Amniotic epithelial cell (primary cell): ENCODE measurements around the gene VIT.

Source experiments
- DNase-seq: peaks from one replicate; pipeline ENCODE4 v3.0.0-alpha.2; 2010; ENCODE audit warnings: low read depth

VIT gene

DNA sequence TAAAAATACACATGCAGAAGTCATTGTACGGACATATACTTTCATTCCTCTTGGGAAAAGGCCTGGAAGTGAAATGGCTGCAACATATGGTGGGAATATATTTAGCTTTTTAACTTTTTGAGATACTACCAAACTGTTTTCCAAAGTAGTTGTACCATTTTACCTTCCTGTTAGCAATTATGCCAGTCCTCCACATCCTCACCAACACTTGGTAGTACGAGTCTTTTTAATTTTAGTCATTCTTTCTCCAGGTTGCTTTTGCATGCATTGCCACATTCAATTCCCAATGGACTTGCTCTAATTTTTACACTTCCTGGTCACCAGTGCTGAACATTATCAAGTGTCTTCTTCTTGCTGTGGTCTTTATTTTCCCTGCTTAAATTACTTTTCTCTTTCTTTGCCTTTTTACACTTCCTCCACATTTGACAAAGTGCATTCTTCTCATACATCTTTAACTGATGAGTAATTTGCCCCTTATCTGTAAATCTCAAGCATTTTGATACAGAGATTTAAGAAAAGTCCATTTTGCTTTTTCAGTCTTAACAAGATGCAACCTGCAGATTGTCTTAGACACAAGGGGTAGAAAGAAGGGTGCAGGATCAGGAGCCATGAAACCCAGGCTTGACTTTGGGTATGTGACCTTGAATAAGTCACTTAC is 14.5 kb downstream of the VIT start:
- DNase-seq: no peak

DNA sequence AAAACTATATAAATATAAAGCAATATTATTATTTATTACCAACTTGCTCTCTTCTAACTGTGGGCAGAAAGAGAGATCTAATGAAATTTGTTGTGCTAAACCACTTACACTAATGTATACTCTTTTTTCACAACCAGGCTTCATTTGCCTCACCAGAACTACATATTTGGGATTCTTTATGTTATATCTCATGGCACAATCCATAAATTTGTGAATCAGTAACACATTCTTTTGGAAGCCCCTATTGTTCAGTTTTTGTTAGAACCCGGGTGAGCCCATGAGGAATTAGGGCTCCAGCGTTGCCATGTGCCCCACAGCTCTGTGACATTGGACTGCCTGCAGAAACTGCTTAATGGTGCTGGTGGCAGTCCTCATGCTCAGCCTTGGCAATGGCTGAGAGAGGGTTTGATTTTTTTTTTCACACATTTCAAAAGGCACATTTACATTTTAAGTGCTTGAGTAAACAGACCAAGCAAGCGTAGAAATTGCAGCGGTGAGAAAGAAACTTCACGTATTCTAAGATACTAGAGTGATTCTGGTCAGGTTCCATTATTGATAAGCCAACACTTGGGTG is 15.3 kb downstream of the VIT start:
- DNase-seq: no peak

DNA sequence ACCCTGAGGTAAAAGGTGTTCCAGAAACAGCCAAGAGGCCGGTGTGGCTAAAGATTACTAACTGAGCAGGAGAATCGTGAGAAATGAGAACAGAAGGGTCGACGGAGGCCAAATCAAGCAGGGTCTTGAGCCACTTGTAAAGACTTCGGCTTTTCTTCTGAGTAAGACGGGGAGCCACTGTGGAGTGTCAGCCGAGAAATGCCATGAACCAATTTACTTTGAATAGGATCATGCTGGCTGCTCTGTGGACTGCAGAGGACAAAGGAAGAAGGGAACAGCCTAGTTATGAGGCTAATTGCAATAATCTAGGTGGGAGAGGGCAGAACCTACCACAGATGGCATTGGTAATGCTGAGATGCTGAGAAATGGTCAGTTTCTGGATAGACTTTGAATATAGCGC is 16.8 kb downstream of the VIT start:
- no peak for DNase-seq

DNA sequence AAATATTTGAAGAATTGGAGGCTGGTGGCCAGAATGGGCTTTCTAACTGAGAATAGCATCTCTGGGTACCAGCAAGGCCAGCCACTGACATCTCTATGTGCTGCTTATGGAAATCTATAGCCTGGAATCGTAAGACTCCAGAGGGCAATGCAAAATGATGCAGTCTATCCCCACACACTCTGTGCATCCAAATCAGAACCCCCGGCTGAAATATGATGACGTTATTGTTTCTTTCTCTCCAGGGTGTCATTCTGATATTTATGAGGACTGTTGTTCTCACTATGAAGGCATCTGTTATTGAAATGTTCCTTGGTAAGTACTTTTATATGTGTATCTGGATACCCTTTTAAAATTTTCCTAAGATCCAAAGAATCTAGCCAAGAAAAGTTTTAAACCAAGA is 19.6 kb downstream of the VIT start:
- no peak for DNase-seq

- DNase-seq: no peak
Measured at GRCh38 chr2:36717603-36718266, 21.2 kb downstream of the VIT start.

GRCh38 chr2:36727550-36727949 is 31.0 kb downstream of the VIT start:
- DNase-seq: no peak

DNA sequence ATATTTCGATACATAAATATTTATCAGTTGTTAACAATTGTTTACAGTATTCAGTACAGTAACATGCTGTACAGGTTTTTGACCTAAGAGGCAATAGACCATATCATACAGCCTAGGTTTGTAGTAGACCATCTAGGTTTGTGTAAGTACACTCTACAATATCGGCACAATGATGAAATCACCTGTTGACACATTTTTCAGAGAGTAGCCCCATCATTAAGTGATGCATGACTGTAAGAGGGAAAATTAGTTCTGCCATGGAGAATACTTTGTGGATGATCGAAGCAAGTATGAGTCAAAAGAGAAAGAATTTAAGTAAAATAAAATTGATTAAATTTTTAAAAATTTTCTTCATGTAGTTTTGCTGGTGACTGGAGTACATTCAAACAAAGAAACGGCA is 32.6 kb downstream of the VIT start:
- no peak for DNase-seq

- DNase-seq: no peak
Measured at GRCh38 chr2:36731941-36732672, 35.6 kb downstream of the VIT start.

GRCh38 chr2:36732673-36733036 is 36.1 kb downstream of the VIT start:
- DNase-seq: no peak

- no peak for DNase-seq
Measured at GRCh38 chr2:36733215-36733614, 36.7 kb downstream of the VIT start.

GRCh38 chr2:36734304-36734703 is 37.8 kb downstream of the VIT start:
- peak; percentile 84 for DNase-seq

DNA sequence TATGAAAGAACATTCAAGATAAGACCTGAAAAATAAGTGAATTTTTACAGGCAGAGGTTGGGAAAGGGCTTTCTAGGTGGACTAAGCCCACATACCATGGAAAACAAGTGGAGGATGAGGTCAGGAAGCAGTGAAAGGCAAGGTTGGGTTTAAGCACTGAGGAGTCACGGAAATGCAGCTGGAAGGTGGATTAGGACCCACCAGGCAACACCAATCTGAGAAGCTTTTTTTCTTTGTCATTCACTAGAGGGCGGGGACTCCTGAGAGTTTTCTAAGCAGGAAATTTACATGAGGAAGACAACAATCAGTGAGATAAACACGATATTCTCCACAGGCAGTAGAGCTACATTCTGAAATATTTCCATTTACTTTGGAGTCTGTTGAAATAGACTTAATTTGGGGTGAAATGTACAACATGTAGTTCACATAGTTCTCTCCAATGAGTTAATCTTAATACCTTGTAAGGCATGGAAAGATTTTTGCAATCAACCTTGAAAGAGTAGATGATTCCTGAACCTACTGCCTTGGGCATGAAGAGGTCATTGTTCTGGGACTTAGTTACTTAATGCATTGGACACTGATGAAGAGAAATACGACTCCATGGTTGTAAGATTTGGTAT is 40.7 kb downstream of the VIT start:
- DNase-seq: no peak

- no peak for DNase-seq
Measured at GRCh38 chr2:36740061-36740460, 43.6 kb downstream of the VIT start.

DNA sequence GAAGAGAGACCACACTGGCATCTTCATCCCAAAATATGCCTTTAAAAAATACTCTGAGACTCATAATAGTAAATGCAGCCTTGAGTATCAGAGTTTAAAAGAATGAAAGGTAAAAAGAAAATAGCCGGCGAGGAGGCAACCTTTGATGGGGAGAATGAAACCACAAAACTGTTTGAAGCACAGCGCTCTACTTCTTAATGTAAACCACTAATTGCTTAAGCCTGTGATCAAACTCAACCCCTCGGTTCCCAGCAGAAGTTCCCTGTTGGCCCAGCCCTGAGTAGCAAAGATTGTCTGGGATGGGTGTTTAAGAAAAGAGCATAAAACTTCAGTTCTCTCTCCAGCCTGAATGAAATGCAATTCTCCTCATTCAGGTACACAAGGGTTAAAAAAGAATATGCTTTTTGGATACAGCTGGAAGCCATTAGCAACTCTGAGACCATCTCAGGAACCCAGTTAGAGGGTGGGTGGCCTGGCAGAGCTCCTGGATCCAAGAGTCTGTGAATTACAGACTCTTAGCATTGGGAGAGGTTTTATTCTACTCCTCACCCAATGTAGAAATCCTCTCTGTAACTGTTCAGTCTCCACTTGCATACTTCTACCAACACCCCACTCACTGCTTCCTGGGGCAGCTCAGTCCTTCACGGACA is 44.8 kb downstream of the VIT start:
- DNase-seq: no peak

DNA sequence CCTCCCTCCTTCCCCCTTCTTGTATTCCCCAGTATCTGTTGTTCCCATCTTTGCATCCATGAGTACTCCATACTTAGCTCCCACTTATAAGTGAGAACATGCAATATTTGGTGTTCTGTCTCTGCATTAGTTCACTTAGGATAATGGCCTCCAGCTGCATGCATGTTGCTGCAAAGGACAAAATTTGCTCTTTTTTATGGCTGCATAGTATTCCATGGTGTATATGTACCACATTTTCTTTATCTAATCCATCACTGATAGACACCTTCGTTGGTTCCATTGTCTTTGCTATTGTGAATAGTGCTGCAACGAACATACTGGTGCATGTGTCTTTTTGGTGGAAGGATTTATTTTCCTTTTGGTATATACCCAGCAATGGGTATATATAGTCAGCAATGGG is 47.4 kb downstream of the VIT start:
- no peak for DNase-seq

DNA sequence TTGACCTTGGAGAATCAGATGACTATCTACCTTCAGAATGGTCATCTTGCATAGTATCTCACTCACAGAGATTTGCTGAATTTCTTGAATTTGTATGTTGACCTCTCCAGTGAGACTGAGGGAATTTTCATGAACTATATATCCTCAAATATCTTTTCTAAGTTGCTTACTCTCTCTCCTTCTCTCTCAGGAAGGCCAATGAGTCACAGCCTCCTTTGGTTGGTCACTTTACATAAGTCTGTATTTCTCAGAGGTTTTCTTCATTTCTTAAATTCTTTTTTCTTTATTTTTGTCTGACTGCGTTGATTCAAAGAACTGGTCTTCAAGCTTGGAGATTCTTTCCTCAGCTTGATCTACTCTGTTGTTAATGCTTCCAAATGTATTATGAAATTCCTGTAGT is 51.7 kb downstream of the VIT start:
- DNase-seq: peak; percentile 4

DNA sequence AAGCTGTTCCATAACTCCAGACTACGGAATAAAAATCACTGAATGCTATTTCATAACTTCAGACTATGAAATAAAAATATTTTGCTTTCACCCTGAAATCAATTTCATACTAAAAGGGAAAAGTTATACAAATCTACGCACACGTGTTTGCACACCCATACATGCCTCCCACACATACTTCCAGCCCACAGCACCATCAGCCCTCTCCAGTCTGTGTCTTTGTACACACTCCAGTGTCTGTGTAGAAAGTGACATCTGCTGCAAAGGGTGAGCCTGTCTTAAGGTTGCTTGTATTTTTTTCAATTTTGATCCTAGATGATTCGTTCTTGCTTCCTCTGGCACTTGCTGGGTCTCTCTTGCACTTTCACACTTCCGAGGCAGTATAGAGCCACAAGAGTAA is 53.6 kb downstream of the VIT start:
- no peak for DNase-seq

DNA sequence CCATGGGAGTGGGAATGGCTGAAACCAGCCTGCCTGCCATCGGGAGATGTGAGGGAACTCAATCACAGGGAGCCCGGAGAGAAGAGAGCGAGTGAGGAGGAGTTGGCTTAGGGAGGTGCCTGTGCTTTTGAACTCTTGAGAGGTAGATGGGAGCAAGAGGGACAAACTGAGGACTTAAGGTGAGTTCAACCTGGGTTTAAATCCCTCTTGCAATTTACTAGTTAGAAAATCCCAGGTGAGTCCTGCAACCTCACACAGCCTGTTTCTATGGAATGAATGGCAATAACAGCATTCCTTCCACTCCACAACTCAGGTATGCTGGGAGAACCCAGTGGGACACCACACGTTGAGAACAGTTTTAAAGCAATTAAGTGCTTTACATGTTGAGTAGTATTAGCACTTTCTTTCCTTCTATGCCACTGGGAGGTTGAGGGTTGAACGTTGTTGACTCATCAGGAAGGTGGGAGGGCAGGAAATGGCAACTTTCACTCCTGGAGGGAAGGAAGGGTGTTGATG is 57.3 kb downstream of the VIT start:
- no peak for DNase-seq

DNA sequence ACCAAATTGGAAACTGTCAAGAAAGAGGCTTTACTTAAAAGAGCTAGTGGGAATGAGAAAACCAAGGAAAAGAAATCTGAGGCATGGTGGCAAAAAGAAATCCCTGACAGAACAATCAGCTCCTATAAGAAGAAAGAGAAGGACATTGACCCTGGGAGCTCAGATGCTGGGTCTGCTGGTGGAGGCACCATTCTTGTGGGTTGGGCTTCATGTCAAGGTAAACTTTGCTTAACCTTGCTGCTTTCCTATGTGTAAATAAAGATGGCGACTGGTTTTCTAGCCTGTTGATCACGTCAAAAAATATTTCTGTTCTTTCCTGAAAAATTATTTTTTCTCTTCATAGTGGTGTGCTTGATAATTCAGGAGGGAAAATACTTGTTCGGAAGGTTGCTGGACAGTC is 58.1 kb downstream of the VIT start:
- no peak for DNase-seq

DNA sequence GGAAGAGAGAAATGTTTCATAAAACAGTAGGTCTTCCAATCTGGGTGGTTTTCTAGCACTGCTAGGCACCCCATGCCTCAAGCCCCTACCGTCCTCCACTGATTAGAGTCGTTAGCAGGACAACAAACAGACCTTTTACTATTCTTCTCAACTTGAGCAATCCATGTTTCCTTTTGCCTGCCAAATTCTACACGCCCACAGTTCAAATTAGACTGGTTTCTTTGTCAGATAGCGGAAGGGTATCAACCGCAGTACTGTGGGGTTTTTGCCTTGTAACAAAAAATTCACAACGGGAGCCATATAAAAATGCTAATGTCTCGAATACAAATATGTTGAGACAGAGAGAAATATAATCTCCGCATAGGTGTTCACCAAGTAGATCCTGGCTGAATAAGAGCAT is 59.9 kb downstream of the VIT start:
- DNase-seq: no peak

- no peak for DNase-seq
Measured at GRCh38 chr2:36762764-36763490, 66.4 kb downstream of the VIT start.
